Measurements from ENCODE around the gene TRAPPC14. TPM values are rescaled to one million over a fixed set of nuclear protein-coding genes. Genes with fewer than 3 reads are reported as not detected.

Gene TRAPPC14
- total and polyA plus RNA-seq, 9 of the 15 experiments (the other 6 are each of a cell fraction or from before 2014, with no cell fraction given), result 0.42 to 45.9 (median 18.2) TPM

GRCh38 chr7:100190048-100190711, 31.7 kb upstream of the TRAPPC14 start (continued):
- TF ChIP-seq ZBTB5 (IDR thresholded peaks at IDR 0.05), result no peak
- no peak for TF ChIP-seq BMI1 (IDR thresholded peaks at IDR 0.05; ENCODE audit: low read length)
- TF ChIP-seq CBFA2T3 (IDR thresholded peaks at IDR 0.05), result no peak
- TF ChIP-seq, protein P1, sequence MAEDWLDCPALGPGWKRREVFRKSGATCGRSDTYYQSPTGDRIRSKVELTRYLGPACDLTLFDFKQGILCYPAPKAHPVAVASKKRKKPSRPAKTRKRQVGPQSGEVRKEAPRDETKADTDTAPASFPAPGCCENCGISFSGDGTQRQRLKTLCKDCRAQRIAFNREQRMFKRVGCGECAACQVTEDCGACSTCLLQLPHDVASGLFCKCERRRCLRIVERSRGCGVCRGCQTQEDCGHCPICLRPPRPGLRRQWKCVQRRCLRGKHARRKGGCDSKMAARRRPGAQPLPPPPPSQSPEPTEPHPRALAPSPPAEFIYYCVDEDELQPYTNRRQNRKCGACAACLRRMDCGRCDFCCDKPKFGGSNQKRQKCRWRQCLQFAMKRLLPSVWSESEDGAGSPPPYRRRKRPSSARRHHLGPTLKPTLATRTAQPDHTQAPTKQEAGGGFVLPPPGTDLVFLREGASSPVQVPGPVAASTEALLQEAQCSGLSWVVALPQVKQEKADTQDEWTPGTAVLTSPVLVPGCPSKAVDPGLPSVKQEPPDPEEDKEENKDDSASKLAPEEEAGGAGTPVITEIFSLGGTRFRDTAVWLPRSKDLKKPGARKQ (CRISPR knock-in tag; IDR thresholded peaks at IDR 0.05), result no peak
- TF ChIP-seq ZNF717 (CRISPR knock-in tag; IDR thresholded peaks at IDR 0.05), result no peak
- TF ChIP-seq POLR2AphosphoS2 (IDR thresholded peaks at IDR 0.05; ENCODE audit: low read length), result no peak
- peak; percentile 7 to 62; a peak in 2 of 4 replicates for TF ChIP-seq FOXK2 (conservative IDR thresholded peaks at IDR 0.05 in 1 of 2, IDR thresholded peaks at IDR 0.05 in 1 of 2; ENCODE audit: low read depth in 2 of 2)
- no peak for TF ChIP-seq DNMT1 (IDR thresholded peaks at IDR 0.05)
- TF ChIP-seq, protein P2, sequence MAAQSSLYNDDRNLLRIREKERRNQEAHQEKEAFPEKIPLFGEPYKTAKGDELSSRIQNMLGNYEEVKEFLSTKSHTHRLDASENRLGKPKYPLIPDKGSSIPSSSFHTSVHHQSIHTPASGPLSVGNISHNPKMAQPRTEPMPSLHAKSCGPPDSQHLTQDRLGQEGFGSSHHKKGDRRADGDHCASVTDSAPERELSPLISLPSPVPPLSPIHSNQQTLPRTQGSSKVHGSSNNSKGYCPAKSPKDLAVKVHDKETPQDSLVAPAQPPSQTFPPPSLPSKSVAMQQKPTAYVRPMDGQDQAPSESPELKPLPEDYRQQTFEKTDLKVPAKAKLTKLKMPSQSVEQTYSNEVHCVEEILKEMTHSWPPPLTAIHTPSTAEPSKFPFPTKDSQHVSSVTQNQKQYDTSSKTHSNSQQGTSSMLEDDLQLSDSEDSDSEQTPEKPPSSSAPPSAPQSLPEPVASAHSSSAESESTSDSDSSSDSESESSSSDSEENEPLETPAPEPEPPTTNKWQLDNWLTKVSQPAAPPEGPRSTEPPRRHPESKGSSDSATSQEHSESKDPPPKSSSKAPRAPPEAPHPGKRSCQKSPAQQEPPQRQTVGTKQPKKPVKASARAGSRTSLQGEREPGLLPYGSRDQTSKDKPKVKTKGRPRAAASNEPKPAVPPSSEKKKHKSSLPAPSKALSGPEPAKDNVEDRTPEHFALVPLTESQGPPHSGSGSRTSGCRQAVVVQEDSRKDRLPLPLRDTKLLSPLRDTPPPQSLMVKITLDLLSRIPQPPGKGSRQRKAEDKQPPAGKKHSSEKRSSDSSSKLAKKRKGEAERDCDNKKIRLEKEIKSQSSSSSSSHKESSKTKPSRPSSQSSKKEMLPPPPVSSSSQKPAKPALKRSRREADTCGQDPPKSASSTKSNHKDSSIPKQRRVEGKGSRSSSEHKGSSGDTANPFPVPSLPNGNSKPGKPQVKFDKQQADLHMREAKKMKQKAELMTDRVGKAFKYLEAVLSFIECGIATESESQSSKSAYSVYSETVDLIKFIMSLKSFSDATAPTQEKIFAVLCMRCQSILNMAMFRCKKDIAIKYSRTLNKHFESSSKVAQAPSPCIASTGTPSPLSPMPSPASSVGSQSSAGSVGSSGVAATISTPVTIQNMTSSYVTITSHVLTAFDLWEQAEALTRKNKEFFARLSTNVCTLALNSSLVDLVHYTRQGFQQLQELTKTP (IDR thresholded peaks at IDR 0.05; ENCODE audit: low read depth in 1 of 2, partially characterized antibody in 2 of 2), result peak in 1 of 2 experiments; percentile 60
- no peak for TF ChIP-seq SMARCC2 (IDR thresholded peaks at IDR 0.05; ENCODE audit: low read depth)
- no peak for TF ChIP-seq ZNF184 (CRISPR knock-in tag; IDR thresholded peaks at IDR 0.05)
- no peak for TF ChIP-seq MAFK (IDR thresholded peaks at IDR 0.05; ENCODE audit: low read length)
- no peak for TF ChIP-seq MYBL2 (IDR thresholded peaks at IDR 0.05; ENCODE audit: low read depth)
- TF ChIP-seq MYBL2 (CRISPR knock-in tag; IDR thresholded peaks at IDR 0.05; ENCODE audit: borderline replicate concordance), result no peak
- peak in 1 of 2 experiments; percentile 40; a peak in 1 of 4 replicates for TF ChIP-seq TRIM24 (IDR thresholded peaks at IDR 0.05)
- no peak for TF ChIP-seq FOXA3 (CRISPR knock-in tag; conservative IDR thresholded peaks at IDR 0.05 in 1 of 2, IDR thresholded peaks at IDR 0.05 in 1 of 2)
- no peak for TF ChIP-seq FUS (optimal IDR thresholded peaks at IDR 0.05; ENCODE audit: low read depth, low read length)
- TF ChIP-seq POLR2H (tag; IDR thresholded peaks at IDR 0.05; ENCODE audit: low read depth), result peak; percentile 51
- TF ChIP-seq ZNF174 (CRISPR knock-in tag; IDR thresholded peaks at IDR 0.05), result no peak
- TF ChIP-seq HSF4 (CRISPR knock-in tag; IDR thresholded peaks at IDR 0.05; ENCODE audit: borderline replicate concordance), result no peak
- no peak for TF ChIP-seq ZNF347 (CRISPR knock-in tag; IDR thresholded peaks at IDR 0.05; ENCODE audit: low read depth)
- TF ChIP-seq MED1 (CRISPR knock-in tag; IDR thresholded peaks at IDR 0.05; ENCODE audit: borderline replicate concordance), result no peak
- TF ChIP-seq FOXJ3 (CRISPR knock-in tag; IDR thresholded peaks at IDR 0.05), result no peak
